Type B pancreatic cell (in vitro differentiated cells): ENCODE measurements around the gene LPO. TPM values are rescaled to one million over a fixed set of nuclear protein-coding genes. Genes with fewer than 3 reads are reported as not detected.

Source experiments
- DNase-seq: peaks from one replicate; pipeline ENCODE4 v3.0.0; 2021; ENCODE audit warnings: mixed read lengths; ENCODE audit not compliant: unreplicated experiment; ENCODE audit errors: extremely low spot score
- H3K27ac Mint-ChIP-seq: 2 replicates; pipeline ENCODE4 v1.8.0; 2021; ENCODE audit warnings: mild to moderate bottlenecking, mixed read lengths
- H3K27me3 Mint-ChIP-seq: 2 replicates; pipeline ENCODE4 v1.8.0; 2021; ENCODE audit warnings: mixed read lengths
- H3K36me3 Mint-ChIP-seq: 2 replicates; pipeline ENCODE4 v1.8.0; 2021; ENCODE audit warnings: mixed read lengths
- H3K4me1 Mint-ChIP-seq: one replicate; pipeline ENCODE4 v1.8.0; 2021; ENCODE audit warnings: mixed read lengths; ENCODE audit not compliant: unreplicated experiment
- H3K4me3 Mint-ChIP-seq: 2 replicates; pipeline ENCODE4 v1.8.0; 2021; ENCODE audit warnings: mild to moderate bottlenecking, mixed read lengths
- H3K9me3 Mint-ChIP-seq: 2 replicates; pipeline ENCODE4 v1.8.0; 2021; ENCODE audit warnings: mixed read lengths
- total RNA-seq: library from RNA; stranded (reverse); gene quantifications from 2 replicates; pipeline ENCODE4 v1.2.1, GENCODE V29; 2021; ENCODE audit warnings: low replicate concordance
- TF ChIP-seq, protein P1 (sequence below): fragments of 200-600 bp; sonication (generic); conservative IDR thresholded peaks from 2 replicates; pipeline ENCODE4 v1.5.0; 2021; ENCODE audit warnings: antibody characterized with exemption, mild to moderate bottlenecking

LPO gene
- total RNA-seq, 1 donor from 2014 or later = not detected

DNA sequence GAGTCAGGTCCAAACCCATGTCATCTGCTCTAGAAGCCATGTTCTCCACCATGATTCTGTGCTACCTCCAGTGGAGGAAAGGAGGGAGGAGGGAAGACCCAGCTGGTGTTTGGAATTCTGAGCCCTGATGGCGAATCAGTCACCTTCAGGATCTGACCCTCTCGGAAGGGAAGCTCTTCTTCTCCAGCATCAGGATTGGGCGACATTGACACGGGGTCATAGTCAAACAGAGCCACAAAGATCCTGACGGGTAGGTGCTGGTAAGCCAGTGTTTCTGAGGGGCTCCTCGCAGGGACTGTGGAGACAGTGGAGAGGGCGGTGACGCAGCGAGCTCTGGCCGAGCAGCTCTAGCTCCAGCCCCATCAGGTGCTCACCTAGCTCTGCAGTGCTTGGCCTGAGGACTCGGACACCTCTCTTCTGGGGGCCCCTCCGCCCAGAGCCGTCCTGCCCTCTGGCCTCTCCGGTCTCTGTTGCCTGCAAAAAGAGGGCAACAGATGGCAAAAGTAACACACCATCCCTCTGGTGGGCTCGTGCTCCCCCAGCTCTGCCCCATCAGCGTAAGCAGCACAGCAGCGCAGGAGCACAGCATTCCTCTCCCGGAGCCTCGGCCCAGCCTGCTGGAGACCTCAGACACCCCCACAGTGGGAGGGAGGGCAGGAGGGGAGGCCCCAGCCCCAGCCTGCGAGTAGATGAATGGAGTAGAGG is 69.2 kb downstream of the LPO start:
- Mint-ChIP-seq H3K27me3 (peaks cover 7% of the 10 kb centered on the region), H3K4me3 (no peak overlapping the region), H3K27ac (peak overlapping the region; percentile 15), H3K9me3 (no peaks in the 10 kb centered on the region), H3K4me1 (peaks cover 6% of the 10 kb centered on the region), H3K36me3 (no peaks in the 10 kb centered on the region)
- TF ChIP-seq, protein P1, sequence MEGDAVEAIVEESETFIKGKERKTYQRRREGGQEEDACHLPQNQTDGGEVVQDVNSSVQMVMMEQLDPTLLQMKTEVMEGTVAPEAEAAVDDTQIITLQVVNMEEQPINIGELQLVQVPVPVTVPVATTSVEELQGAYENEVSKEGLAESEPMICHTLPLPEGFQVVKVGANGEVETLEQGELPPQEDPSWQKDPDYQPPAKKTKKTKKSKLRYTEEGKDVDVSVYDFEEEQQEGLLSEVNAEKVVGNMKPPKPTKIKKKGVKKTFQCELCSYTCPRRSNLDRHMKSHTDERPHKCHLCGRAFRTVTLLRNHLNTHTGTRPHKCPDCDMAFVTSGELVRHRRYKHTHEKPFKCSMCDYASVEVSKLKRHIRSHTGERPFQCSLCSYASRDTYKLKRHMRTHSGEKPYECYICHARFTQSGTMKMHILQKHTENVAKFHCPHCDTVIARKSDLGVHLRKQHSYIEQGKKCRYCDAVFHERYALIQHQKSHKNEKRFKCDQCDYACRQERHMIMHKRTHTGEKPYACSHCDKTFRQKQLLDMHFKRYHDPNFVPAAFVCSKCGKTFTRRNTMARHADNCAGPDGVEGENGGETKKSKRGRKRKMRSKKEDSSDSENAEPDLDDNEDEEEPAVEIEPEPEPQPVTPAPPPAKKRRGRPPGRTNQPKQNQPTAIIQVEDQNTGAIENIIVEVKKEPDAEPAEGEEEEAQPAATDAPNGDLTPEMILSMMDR = no peak
- DNase-seq = peak; percentile 66

DNA sequence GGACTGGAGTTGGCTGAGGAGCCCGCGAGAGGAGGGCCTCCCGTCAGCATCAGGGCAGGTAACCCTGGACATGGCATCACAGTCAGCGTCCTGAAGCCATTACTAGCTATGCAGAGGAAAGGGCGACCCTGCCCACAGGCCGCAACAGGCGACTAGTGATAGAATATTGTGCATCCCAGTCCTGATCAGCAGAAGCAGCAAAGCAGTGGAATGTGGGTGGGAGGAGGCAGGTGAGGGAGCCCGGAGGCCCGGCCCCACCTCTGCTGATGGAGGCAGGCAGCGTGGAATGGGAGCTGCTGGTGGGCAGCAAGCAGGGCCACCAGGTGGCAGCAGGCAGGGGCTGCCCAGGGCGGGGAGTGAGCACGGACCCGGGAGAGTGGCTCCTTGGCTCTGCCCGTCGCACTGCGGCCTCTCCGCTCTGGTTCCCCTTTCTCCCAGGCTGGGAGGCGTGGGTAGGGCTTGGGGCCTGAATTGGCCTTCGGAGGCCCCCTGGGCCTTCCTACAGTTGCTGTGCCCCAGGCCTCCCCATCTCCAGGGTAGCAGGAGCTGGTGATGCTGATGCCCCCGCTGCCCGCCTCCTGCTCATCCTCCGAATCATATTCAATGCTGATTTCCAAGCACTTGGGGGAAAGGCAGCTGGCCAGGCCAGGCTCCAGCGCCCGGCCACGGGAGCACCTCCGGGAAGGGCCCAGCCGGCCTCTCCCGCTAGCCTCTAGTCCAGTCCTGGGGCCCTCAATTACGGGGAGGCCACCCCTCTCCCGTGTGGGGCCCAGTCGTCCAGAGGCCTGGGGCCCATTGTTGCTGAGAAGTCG is 70.0 kb downstream of the LPO start:
- Mint-ChIP-seq H3K36me3 (no peaks in the 10 kb centered on the region), H3K27me3 (peaks cover 7% of the 10 kb centered on the region), H3K27ac (no peak overlapping the region), H3K4me3 (no peak overlapping the region), H3K4me1 (peaks cover 6% of the 10 kb centered on the region), H3K9me3 (no peaks in the 10 kb centered on the region)
- DNase-seq = peak; percentile 68
- TF ChIP-seq, protein P1 = peak; percentile 54

DNA sequence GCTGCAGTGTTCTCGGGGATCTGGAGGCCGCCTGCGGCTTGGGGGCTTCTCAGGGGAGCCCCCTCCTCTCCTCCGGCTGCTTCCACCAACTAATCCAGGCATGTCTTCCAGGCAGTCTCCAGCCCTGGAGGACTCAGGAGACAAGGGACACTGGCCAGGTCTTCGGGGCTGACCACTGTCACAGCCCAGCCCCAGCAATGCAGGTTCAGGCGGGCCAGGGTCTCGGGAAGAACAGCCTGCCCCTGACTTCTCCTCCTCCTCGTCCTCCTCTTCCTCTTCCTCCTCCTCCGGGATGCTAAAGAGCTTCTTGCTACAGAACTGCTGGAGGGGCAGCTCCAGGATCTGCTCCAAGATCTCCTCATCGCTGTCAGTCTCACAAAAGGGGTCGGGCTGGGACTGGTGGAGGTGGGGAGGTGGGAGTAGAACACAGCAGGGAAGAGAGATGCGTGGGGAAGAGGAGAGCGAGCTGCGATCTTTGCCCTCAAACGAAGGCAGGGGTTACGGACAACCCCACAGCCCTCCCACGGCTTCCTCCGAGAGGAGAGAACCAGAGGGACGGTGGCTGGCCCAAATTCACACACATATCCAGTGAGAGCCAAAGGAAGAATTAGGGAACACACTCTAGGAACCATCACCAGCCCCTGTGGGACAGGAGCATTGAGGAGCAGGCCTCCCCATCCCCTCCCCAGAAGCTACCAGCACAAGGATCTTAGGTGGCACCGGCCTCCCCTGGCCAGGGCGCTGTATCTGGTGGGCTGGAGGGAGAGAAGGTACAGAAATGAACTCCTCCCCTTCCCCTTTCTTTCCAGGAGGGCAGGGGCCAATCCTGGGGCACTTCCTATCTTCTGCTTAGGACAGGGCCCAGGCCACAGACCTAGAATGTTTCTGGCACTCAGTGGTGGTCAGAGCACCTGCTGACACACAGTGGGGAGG is 70.9 kb downstream of the LPO start:
- Mint-ChIP-seq H3K36me3 (no peaks in the 10 kb centered on the region), H3K27me3 (peaks cover 4% of the 10 kb centered on the region), H3K4me3 (no peak overlapping the region), H3K9me3 (no peaks in the 10 kb centered on the region), H3K27ac (no peak overlapping the region), H3K4me1 (peaks cover 2% of the 10 kb centered on the region)
- TF ChIP-seq, protein P1 = no peak
- no peak for DNase-seq

DNA sequence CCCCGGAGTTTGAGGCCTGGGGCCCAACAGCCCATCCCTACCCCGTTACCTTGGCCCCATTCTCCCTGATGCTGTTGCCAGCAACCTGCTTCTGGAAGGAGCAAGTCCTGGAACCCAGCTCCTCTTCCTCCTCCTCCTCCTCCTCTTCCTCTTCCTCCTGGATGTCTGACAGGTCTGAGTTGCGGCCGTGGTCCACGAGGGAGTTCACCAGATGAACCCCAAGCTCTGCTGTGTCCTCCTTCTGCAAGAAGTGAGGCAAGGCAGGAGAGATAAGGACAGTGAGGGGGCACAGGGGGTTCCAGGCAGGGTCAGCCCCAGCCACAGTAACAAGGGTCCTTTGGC is 71.5 kb downstream of the LPO start:
- H3K27me3 Mint-ChIP-seq = peaks cover 3% of the 10 kb centered on the region
- H3K4me3 Mint-ChIP-seq = no peak overlapping the region
- no peak overlapping the region for H3K27ac Mint-ChIP-seq
- H3K9me3 Mint-ChIP-seq = no peaks in the 10 kb centered on the region
- no peaks in the 10 kb centered on the region for H3K36me3 Mint-ChIP-seq
- no peaks in the 10 kb centered on the region for H3K4me1 Mint-ChIP-seq
- TF ChIP-seq, protein P1 = no peak
- DNase-seq = no peak
